Measurements from ENCODE around the gene DPPA5. TPM values are rescaled to one million over a fixed set of nuclear protein-coding genes. Genes with fewer than 3 reads are reported as not detected.
"Not testable (repeated sequence)": the region's sequence is repeated elsewhere in the genome, so short reads cannot be mapped to it uniquely, and the experiment has no call there.

DPPA5 gene
- not detected in 2 replicates for total RNA-seq

- Mint-ChIP-seq H3K9me3 (no peaks in the 10 kb centered on the region), H3K36me3 (ENCODE audit: low read depth) (no peaks in the 10 kb centered on the region), H3K4me3 (no peak within 1 kb of the TSS), H3K27ac (no peak within 1 kb of the TSS), H3K4me1 (ENCODE audit: low read depth) (no peaks in the 10 kb centered on the region), H3K27me3 (ENCODE audit: insufficient read depth) (peaks cover 16% of the 10 kb centered on the region)
- DNase-seq (ENCODE audit: low spot score) = no peak
- intact Hi-C loops (cut with micrococcal nuclease) = no loop called here
Measured at GRCh38 chr6:73353636-73354593, at the start of gene DPPA5. Gene DPPA5 (minus strand): TSS chr6:73354276. CDS start chr6:73354225, 51 bp downstream.

GRCh38 chr6:73400656-73401055 lies 46.6 kb upstream of the DPPA5 start:
- H3K27me3 Mint-ChIP-seq (ENCODE audit: insufficient read depth) = no peaks in the 10 kb centered on the region
- intact Hi-C loops (cut with micrococcal nuclease) = no loop called here

GRCh38 chr6:73395875-73396274 lies 41.8 kb upstream of the DPPA5 start:
- no peak overlapping the region for H3K4me3 Mint-ChIP-seq
- no peak for DNase-seq (ENCODE audit: low spot score)
- peaks cover 13% of the 10 kb centered on the region for H3K4me1 Mint-ChIP-seq (ENCODE audit: low read depth)
- intact Hi-C loops (cut with micrococcal nuclease) = no loop called here
- H3K27ac Mint-ChIP-seq = no peak overlapping the region
- H3K9me3 Mint-ChIP-seq = no peaks in the 10 kb centered on the region
- peaks cover 3% of the 10 kb centered on the region for H3K36me3 Mint-ChIP-seq (ENCODE audit: low read depth)
- no peaks in the 10 kb centered on the region for H3K27me3 Mint-ChIP-seq (ENCODE audit: insufficient read depth)

More at GRCh38 chr6:73400656-73401055, 46.6 kb upstream of the DPPA5 start:
- DNase-seq (ENCODE audit: low spot score) = no peak
- no peak overlapping the region for H3K27ac Mint-ChIP-seq
- no peak overlapping the region for H3K4me3 Mint-ChIP-seq
- H3K9me3 Mint-ChIP-seq = no peaks in the 10 kb centered on the region
- peaks cover 3% of the 10 kb centered on the region for H3K36me3 Mint-ChIP-seq (ENCODE audit: low read depth)
- H3K4me1 Mint-ChIP-seq (ENCODE audit: low read depth) = no peaks in the 10 kb centered on the region

- intact Hi-C loops (cut with micrococcal nuclease) = no loop called here
- H3K27me3 Mint-ChIP-seq (ENCODE audit: insufficient read depth) = no peaks in the 10 kb centered on the region
- DNase-seq (ENCODE audit: low spot score) = peak; percentile 36
- peaks cover 3% of the 10 kb centered on the region for H3K36me3 Mint-ChIP-seq (ENCODE audit: low read depth)
- peak within 1 kb of the TSS; percentile 79 for H3K27ac Mint-ChIP-seq
- H3K4me1 Mint-ChIP-seq (ENCODE audit: low read depth) = peaks cover 14% of the 10 kb centered on the region
- peak within 1 kb of the TSS; percentile 77 for H3K4me3 Mint-ChIP-seq
- no peaks in the 10 kb centered on the region for H3K9me3 Mint-ChIP-seq
Measured at GRCh38 chr6:73394577-73395354, 40.7 kb upstream of the DPPA5 start, which contains the start of gene DDX43. Gene DDX43 (plus strand): TSS chr6:73394828. CDS start chr6:73394906, 78 bp downstream.

- Mint-ChIP-seq H3K27ac (no peak overlapping the region), H3K4me3 (no peak overlapping the region), H3K36me3 (ENCODE audit: low read depth) (peaks cover 3% of the 10 kb centered on the region), H3K9me3 (no peaks in the 10 kb centered on the region), H3K4me1 (ENCODE audit: low read depth) (peaks cover 19% of the 10 kb centered on the region), H3K27me3 (ENCODE audit: insufficient read depth) (no peaks in the 10 kb centered on the region)
- DNase-seq (ENCODE audit: low spot score) = no peak
- intact Hi-C loops (cut with micrococcal nuclease) = no loop called here
Measured at GRCh38 chr6:73393278-73393677, 39.2 kb upstream of the DPPA5 start.

- H3K27me3 Mint-ChIP-seq (ENCODE audit: insufficient read depth); H3K27ac Mint-ChIP-seq; H3K36me3 Mint-ChIP-seq (ENCODE audit: low read depth); DNase-seq (ENCODE audit: low spot score); intact Hi-C loops (cut with micrococcal nuclease); H3K9me3 Mint-ChIP-seq: not testable (repeated sequence)
- Mint-ChIP-seq H3K4me3 (peak overlapping the region; percentile 22), H3K4me1 (ENCODE audit: low read depth) (peaks cover 19% of the 10 kb centered on the region)
Measured at GRCh38 chr6:73392188-73392587, 38.1 kb upstream of the DPPA5 start.

- intact Hi-C loops (cut with micrococcal nuclease) = no loop called here
- no peaks in the 10 kb centered on the region for H3K9me3 Mint-ChIP-seq
- H3K4me1 Mint-ChIP-seq (ENCODE audit: low read depth) = peaks cover 19% of the 10 kb centered on the region
- no peak for DNase-seq (ENCODE audit: low spot score)
- H3K27me3 Mint-ChIP-seq (ENCODE audit: insufficient read depth) = no peaks in the 10 kb centered on the region
- H3K36me3 Mint-ChIP-seq (ENCODE audit: low read depth) = peaks cover 3% of the 10 kb centered on the region
- peak overlapping the region; percentile 49 for H3K27ac Mint-ChIP-seq
- H3K4me3 Mint-ChIP-seq = peak overlapping the region; percentile 22
Measured at GRCh38 chr6:73391675-73392074, 37.6 kb upstream of the DPPA5 start.

- Mint-ChIP-seq H3K9me3 (no peaks in the 10 kb centered on the region), H3K4me3 (no peak overlapping the region), H3K4me1 (ENCODE audit: low read depth) (peaks cover 19% of the 10 kb centered on the region), H3K36me3 (ENCODE audit: low read depth) (no peaks in the 10 kb centered on the region), H3K27ac (no peak overlapping the region), H3K27me3 (ENCODE audit: insufficient read depth) (no peaks in the 10 kb centered on the region)
- intact Hi-C loops (cut with micrococcal nuclease) = loop anchor here (2.0 to 5.0 kb wide), 2 partner anchors 61 to 768 kb away; partner anchors contain the start of gene KCNQ5
- no peak for DNase-seq (ENCODE audit: low spot score)
Measured at GRCh38 chr6:73389854-73390253, 35.8 kb upstream of the DPPA5 start.

- intact Hi-C loops (cut with micrococcal nuclease) = loop anchor here (1.0 to 5.0 kb wide), 4 partner anchors 62 to 977 kb away; partner anchors contain the start of gene KCNQ5
- peak; percentile 51 for DNase-seq (ENCODE audit: low spot score)
- H3K27ac Mint-ChIP-seq = peak overlapping the region; percentile 74
- peaks cover 19% of the 10 kb centered on the region for H3K4me1 Mint-ChIP-seq (ENCODE audit: low read depth)
- peak overlapping the region; percentile 75 for H3K4me3 Mint-ChIP-seq
- H3K9me3 Mint-ChIP-seq = no peaks in the 10 kb centered on the region
- peaks cover 3% of the 10 kb centered on the region for H3K27me3 Mint-ChIP-seq (ENCODE audit: insufficient read depth)
- H3K36me3 Mint-ChIP-seq (ENCODE audit: low read depth) = no peaks in the 10 kb centered on the region
Measured at GRCh38 chr6:73388800-73389512, 34.9 kb upstream of the DPPA5 start.

- H3K36me3 Mint-ChIP-seq (ENCODE audit: low read depth) = no peaks in the 10 kb centered on the region
- H3K9me3 Mint-ChIP-seq = no peaks in the 10 kb centered on the region
- intact Hi-C loops (cut with micrococcal nuclease) = loop anchor here (1.0 to 5.0 kb wide), 4 partner anchors 62 to 976 kb away; partner anchors contain the start of gene KCNQ5
- H3K4me1 Mint-ChIP-seq (ENCODE audit: low read depth) = peaks cover 19% of the 10 kb centered on the region
- H3K27ac Mint-ChIP-seq = peak overlapping the region; percentile 74
- H3K27me3 Mint-ChIP-seq (ENCODE audit: insufficient read depth) = peaks cover 4% of the 10 kb centered on the region
- DNase-seq (ENCODE audit: low spot score) = no peak
- H3K4me3 Mint-ChIP-seq = peak overlapping the region; percentile 75
Measured at GRCh38 chr6:73388433-73388799, 34.3 kb upstream of the DPPA5 start.

GRCh38 chr6:73382462-73383113 lies 28.5 kb upstream of the DPPA5 start:
- Mint-ChIP-seq H3K27me3 (ENCODE audit: insufficient read depth) (peaks cover 5% of the 10 kb centered on the region), H3K4me1 (ENCODE audit: low read depth) (no peaks in the 10 kb centered on the region), H3K36me3 (ENCODE audit: low read depth) (no peaks in the 10 kb centered on the region), H3K9me3 (no peaks in the 10 kb centered on the region), H3K4me3 (no peak overlapping the region), H3K27ac (no peak overlapping the region)
- intact Hi-C loops (cut with micrococcal nuclease) = no loop called here
- DNase-seq (ENCODE audit: low spot score) = no peak

- H3K9me3 Mint-ChIP-seq; H3K27ac Mint-ChIP-seq; H3K4me1 Mint-ChIP-seq (ENCODE audit: low read depth); H3K36me3 Mint-ChIP-seq (ENCODE audit: low read depth); DNase-seq (ENCODE audit: low spot score); H3K4me3 Mint-ChIP-seq; H3K27me3 Mint-ChIP-seq (ENCODE audit: insufficient read depth); intact Hi-C loops (cut with micrococcal nuclease): not testable (repeated sequence)
Measured at GRCh38 chr6:73381531-73381930, 27.5 kb upstream of the DPPA5 start.

All from activated T-helper 1 cell treated with anti-CD3 and anti-CD28 coated beads, Interleukin-12 subunit alpha, Interleukin-12 subunit beta, Interleukin-2, Interleukin-4 antibody, amounts not matched to agents 30 ng/mL and 10 ng/mL and 1 ng/mL, durations not matched to agents 14 hours and 24 hours and 36 hours (primary cell).